Measurements from ENCODE around the gene KCNJ14.

KCNJ14 gene

DNA sequence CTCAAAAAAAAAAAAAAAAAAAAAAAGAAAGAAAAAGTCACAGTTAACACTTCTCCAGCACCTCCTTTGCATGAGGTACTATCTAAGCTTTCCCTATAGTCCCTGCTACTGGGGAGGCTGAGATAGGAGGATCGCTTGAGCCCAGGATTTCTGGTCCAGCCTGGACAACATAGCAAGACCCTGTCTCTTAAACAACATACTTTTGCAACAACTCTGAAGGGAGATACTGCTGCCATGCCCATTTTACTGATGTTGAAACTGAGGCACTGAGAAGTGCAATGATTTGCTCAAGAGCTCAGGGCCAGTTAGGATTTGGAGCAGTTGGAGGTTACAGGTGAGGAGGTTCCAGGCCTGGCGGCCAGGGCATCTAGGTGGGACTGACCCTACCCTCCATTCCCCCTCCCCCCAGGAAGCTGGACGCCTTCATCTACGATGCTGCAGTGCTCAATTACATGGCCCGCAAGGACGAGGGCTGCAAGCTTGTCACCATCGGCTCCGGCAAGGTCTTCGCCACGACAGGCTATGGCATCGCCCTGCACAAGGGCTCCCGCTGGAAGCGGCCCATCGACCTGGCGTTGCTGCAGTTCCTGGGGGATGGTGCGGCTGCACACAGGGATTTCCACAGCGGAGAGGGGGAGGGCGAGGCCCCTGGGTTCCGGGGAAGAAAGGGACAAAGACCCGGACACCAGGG lies 13.9 kb upstream of the KCNJ14 start:
- no peaks in the 10 kb centered on the region for H3K9me3 Mint-ChIP-seq
- H3K36me3 Mint-ChIP-seq (ENCODE audit: low read depth) = peaks cover 8% of the 10 kb centered on the region
- no peak overlapping the region for H3K27ac Mint-ChIP-seq
- peaks cover 23% of the 10 kb centered on the region for H3K4me1 Mint-ChIP-seq
- ATAC-seq = no peak
- no peak for DNase-seq
- H3K4me3 Mint-ChIP-seq = no peak overlapping the region
- peaks cover 35% of the 10 kb centered on the region for H3K27me3 Mint-ChIP-seq

DNA sequence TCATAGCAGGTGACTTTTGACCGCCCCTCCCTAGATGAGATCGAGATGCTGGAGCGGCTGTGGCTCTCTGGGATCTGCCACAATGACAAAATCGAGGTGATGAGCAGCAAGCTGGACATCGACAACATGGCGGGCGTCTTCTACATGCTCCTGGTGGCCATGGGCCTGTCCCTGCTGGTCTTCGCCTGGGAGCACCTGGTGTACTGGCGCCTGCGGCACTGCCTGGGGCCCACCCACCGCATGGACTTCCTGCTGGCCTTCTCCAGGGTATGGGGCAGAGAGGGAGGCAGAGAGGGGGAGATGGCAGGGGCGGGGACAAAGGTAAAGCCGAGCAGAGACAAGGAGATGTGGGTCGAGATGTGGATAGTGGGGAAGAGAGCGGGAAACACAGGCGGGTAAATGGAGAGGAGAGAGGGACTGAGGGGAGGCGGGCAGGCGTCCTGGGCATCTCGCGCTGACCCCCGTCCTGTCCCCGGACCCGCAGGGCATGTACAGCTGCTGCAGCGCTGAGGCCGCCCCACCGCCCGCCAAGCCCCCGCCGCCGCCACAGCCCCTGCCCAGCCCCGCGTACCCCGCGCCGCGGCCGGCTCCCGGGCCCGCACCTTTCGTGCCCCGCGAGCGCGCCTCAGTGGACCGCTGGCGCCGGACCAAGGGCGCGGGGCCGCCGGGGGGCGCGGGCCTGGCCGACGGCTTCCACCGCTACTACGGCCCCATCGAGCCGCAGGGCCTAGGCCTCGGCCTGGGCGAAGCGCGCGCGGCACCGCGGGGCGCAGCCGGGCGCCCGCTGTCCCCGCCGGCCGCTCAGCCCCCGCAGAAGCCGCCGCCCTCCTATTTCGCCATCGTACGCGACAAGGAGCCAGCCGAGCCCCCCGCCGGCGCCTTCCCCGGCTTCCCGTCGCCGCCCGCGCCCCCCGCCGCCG lies 13.0 kb upstream of the KCNJ14 start:
- DNase-seq (no peak), ATAC-seq (no peak)
- no peaks in the 10 kb centered on the region for H3K9me3 Mint-ChIP-seq
- H3K36me3 Mint-ChIP-seq (ENCODE audit: low read depth) = peaks cover 14% of the 10 kb centered on the region
- H3K27me3 Mint-ChIP-seq = peaks cover 32% of the 10 kb centered on the region
- peaks cover 29% of the 10 kb centered on the region for H3K4me1 Mint-ChIP-seq
- H3K4me3 Mint-ChIP-seq = no peak overlapping the region
- H3K27ac Mint-ChIP-seq = no peak overlapping the region

DNA sequence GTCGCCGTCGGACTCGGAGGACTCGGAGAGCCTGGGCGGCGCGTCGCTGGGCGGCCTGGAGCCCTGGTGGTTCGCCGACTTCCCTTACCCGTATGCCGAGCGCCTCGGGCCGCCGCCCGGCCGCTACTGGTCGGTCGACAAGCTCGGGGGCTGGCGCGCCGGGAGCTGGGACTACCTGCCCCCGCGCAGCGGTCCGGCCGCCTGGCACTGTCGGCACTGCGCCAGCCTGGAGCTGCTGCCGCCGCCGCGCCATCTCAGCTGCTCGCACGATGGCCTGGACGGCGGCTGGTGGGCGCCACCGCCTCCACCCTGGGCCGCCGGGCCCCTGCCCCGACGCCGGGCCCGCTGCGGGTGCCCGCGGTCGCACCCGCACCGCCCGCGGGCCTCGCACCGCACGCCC lies 12.1 kb upstream of the KCNJ14 start:
- H3K36me3 Mint-ChIP-seq (ENCODE audit: low read depth) = peaks cover 23% of the 10 kb centered on the region
- H3K27me3 Mint-ChIP-seq = peaks cover 25% of the 10 kb centered on the region
- ATAC-seq (no peak), DNase-seq (no peak)
- H3K4me1 Mint-ChIP-seq = peaks cover 38% of the 10 kb centered on the region
- no peak overlapping the region for H3K27ac Mint-ChIP-seq
- H3K9me3 Mint-ChIP-seq = no peaks in the 10 kb centered on the region
- H3K4me3 Mint-ChIP-seq = no peak overlapping the region

DNA sequence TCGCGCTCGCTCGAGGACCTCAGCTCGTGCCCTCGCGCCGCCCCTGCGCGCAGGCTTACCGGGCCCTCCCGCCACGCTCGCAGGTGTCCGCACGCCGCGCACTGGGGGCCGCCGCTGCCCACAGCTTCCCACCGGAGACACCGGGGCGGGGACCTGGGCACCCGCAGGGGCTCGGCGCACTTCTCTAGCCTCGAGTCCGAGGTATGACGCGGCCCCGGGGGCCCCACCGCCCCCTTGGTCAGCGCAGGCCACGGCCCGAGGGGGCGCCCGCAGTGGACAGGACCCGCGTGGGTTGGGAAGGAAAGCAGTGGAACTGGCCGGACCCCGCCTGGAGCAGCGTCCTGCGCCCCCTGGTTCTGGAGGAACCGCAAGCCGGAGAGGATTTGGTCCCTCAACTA lies 11.6 kb upstream of the KCNJ14 start:
- peaks cover 25% of the 10 kb centered on the region for H3K27me3 Mint-ChIP-seq
- no peak for DNase-seq
- no peak for ATAC-seq
- no peaks in the 10 kb centered on the region for H3K9me3 Mint-ChIP-seq
- H3K36me3 Mint-ChIP-seq (ENCODE audit: low read depth) = peaks cover 27% of the 10 kb centered on the region
- no peak overlapping the region for H3K4me3 Mint-ChIP-seq
- peaks cover 40% of the 10 kb centered on the region for H3K4me1 Mint-ChIP-seq
- H3K27ac Mint-ChIP-seq = no peak overlapping the region

- H3K27me3 Mint-ChIP-seq = peaks cover 22% of the 10 kb centered on the region
- H3K36me3 Mint-ChIP-seq (ENCODE audit: low read depth) = peaks cover 32% of the 10 kb centered on the region
- no peaks in the 10 kb centered on the region for H3K9me3 Mint-ChIP-seq
- peak overlapping the region; percentile 33 for H3K27ac Mint-ChIP-seq
- peaks cover 41% of the 10 kb centered on the region for H3K4me1 Mint-ChIP-seq
- ATAC-seq (no peak), DNase-seq (no peak)
- peak overlapping the region; percentile 88 for H3K4me3 Mint-ChIP-seq
Observed at GRCh38 chr19:48444129-48444935, 11.0 kb upstream of the KCNJ14 start.

DNA sequence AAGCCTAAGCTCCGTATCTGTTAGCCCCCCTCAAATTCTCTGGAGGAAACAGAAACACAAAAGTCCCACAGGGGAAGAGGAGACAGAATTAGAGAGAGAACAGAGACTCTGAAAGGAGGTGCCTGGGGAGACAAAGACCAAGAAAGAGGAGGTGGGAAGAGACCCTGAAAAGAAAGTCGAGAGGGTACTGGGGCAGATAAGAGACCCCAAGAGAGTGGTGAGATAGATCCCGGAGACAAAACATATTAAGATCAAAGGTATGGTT lies 10.5 kb upstream of the KCNJ14 start:
- Mint-ChIP-seq H3K4me1 (peaks cover 41% of the 10 kb centered on the region), H3K27me3 (peaks cover 22% of the 10 kb centered on the region), H3K36me3 (ENCODE audit: low read depth) (peaks cover 36% of the 10 kb centered on the region), H3K9me3 (no peaks in the 10 kb centered on the region), H3K4me3 (peak overlapping the region; percentile 88), H3K27ac (peak overlapping the region; percentile 33)
- ATAC-seq (no peak), DNase-seq (no peak)

GRCh38 chr19:48445256-48445605 lies 10.1 kb upstream of the KCNJ14 start:
- peaks cover 41% of the 10 kb centered on the region for H3K4me1 Mint-ChIP-seq
- H3K27ac Mint-ChIP-seq = peak overlapping the region; percentile 91
- DNase-seq (no peak), ATAC-seq (peak; percentile 7)
- peaks cover 36% of the 10 kb centered on the region for H3K36me3 Mint-ChIP-seq (ENCODE audit: low read depth)
- H3K4me3 Mint-ChIP-seq = peak overlapping the region; percentile 88
- H3K27me3 Mint-ChIP-seq = peaks cover 22% of the 10 kb centered on the region
- no peaks in the 10 kb centered on the region for H3K9me3 Mint-ChIP-seq

DNA sequence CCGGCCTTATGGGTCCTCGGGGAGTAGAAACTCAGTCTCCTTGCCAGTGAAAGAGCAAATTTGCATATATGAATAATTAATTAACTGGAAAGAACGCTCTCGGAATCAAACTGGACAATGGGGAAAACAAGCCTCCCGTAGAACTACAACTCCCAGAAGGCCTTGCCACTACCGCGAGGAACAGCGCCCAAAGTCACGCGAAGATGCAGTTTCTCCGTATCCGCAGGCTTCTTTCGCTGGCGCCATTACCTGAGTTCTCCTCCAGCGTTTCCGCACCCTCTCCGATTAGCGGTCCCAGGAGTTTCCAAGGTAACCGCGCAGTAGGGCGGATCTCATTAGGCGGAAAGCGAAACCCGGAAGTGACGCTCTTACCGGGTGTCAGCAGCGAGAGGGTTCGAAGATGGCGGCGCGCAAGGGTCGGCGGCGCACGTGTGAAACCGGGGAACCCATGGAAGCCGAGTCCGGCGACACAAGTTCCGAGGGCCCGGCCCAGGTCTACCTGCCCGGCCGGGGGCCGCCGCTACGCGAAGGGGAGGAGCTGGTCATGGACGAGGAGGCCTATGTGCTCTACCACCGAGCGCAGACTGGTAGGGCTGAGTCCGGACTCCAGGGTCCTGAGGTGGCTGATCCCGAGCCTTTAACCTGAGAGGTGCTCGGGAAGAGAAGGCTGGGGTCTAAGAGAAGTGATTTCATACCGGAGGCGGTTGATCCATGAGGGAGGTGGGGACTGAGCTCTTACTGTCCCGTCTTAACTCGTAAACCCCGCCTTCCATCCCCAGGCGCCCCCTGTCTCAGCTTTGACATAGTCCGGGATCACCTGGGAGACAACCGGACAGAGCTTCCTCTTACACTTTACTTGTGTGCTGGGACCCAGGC lies 9.5 kb upstream of the KCNJ14 start, which contains the start of gene GRWD1:
Gene GRWD1 (plus strand): TSS at position 378 of the 876 bp plus-strand sequence. CDS start 23 bp downstream, at position 401.
- DNase-seq (peak; percentile 91), ATAC-seq (peak; percentile 94)
- peaks cover 41% of the 10 kb centered on the region for H3K4me1 Mint-ChIP-seq
- H3K9me3 Mint-ChIP-seq = no peaks in the 10 kb centered on the region
- peak within 1 kb of the TSS; percentile 91 for H3K27ac Mint-ChIP-seq
- peak within 1 kb of the TSS; percentile 88 for H3K4me3 Mint-ChIP-seq
- peaks cover 38% of the 10 kb centered on the region for H3K36me3 Mint-ChIP-seq (ENCODE audit: low read depth)
- H3K27me3 Mint-ChIP-seq = peaks cover 22% of the 10 kb centered on the region

DNA sequence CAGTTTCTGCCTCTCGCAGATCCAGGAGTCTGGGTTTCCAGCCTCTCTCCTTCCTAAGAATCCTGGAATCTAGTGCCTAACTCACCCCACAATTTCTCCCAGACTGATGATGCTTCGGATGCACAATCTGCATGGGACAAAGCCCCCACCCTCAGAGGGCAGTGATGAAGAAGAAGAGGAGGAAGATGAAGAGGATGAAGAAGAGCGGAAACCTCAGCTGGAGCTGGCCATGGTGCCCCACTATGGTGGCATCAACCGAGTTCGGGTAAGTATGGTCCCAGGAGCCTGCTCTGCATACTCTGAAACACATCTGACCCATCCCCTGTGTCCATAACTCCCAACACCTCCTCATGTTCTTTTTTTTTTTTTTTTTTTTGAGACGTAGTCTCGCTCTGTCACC lies 8.8 kb upstream of the KCNJ14 start:
- peak overlapping the region; percentile 91 for H3K27ac Mint-ChIP-seq
- H3K9me3 Mint-ChIP-seq = no peaks in the 10 kb centered on the region
- peaks cover 19% of the 10 kb centered on the region for H3K27me3 Mint-ChIP-seq
- peaks cover 43% of the 10 kb centered on the region for H3K4me1 Mint-ChIP-seq
- ATAC-seq (no peak), DNase-seq (no peak)
- peaks cover 42% of the 10 kb centered on the region for H3K36me3 Mint-ChIP-seq (ENCODE audit: low read depth)
- peak overlapping the region; percentile 88 for H3K4me3 Mint-ChIP-seq

DNA sequence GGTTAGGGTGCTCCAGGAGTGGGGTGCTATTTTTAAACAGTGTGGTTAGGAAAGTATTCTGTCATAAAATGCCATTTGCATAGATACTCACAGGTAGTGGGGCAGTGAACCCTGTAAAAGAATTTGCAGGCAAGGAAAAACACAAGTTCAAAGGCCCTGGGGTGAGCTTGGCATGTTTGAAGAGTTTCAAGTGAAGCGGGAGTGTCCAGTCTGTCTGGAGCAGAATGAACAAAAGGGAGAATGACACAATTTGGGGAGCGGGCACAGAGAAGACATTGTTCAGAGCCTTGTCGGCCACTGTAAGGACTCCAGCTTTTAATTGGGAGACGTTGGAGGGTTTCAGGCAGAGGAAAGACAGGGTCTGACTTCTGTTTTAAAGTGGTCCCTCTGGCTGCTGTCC lies 6.8 kb upstream of the KCNJ14 start:
- Mint-ChIP-seq H3K27ac (peak overlapping the region; percentile 20), H3K4me3 (no peak overlapping the region), H3K9me3 (no peaks in the 10 kb centered on the region), H3K27me3 (peaks cover 11% of the 10 kb centered on the region), H3K4me1 (peaks cover 40% of the 10 kb centered on the region), H3K36me3 (ENCODE audit: low read depth) (peaks cover 45% of the 10 kb centered on the region)
- DNase-seq = no peak
- no peak for ATAC-seq

GRCh38 chr19:48450441-48450840 lies 4.9 kb upstream of the KCNJ14 start:
- Mint-ChIP-seq H3K27me3 (no peaks in the 10 kb centered on the region), H3K4me3 (no peak overlapping the region), H3K36me3 (ENCODE audit: low read depth) (peaks cover 48% of the 10 kb centered on the region), H3K9me3 (no peaks in the 10 kb centered on the region), H3K4me1 (peaks cover 32% of the 10 kb centered on the region), H3K27ac (no peak overlapping the region)
- no peak for DNase-seq
- ATAC-seq = no peak

DNA sequence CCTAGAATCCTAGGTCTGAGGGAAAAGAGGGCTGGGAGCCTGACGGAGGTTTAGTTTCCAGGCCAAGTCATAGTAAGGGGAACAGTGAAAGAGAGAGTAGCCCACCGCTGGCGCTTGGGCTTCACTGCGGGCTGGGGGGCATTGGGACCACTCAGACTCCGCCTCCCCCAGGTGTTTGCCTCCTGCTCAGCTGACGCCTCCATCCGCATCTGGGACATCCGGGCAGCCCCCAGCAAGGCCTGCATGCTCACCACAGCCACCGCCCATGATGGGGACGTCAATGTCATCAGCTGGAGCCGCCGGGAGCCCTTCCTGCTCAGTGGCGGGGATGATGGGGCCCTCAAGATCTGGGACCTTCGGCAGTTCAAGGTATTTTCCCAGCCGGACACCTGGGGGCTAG lies 4.5 kb upstream of the KCNJ14 start:
- Mint-ChIP-seq H3K4me1 (peaks cover 29% of the 10 kb centered on the region), H3K27ac (no peak overlapping the region), H3K36me3 (ENCODE audit: low read depth) (peaks cover 46% of the 10 kb centered on the region), H3K9me3 (no peaks in the 10 kb centered on the region), H3K4me3 (no peak overlapping the region), H3K27me3 (no peaks in the 10 kb centered on the region)
- DNase-seq (no peak), ATAC-seq (no peak)

- ATAC-seq (no peak), DNase-seq (no peak)
- Mint-ChIP-seq H3K9me3 (no peaks in the 10 kb centered on the region), H3K27ac (no peak overlapping the region), H3K4me3 (no peak overlapping the region), H3K27me3 (no peaks in the 10 kb centered on the region), H3K4me1 (peaks cover 24% of the 10 kb centered on the region), H3K36me3 (ENCODE audit: low read depth) (peaks cover 39% of the 10 kb centered on the region)
Observed at GRCh38 chr19:48451624-48452023, 3.8 kb upstream of the KCNJ14 start.

All from activated naive CD8-positive, alpha-beta T cell treated with anti-CD3 and anti-CD28 coated beads, Interleukin-2, amount 50 U/mL, for 24 hours (primary cell).